ENCODE results near the gene SMOC1.

The SMOC1 gene

DNA sequence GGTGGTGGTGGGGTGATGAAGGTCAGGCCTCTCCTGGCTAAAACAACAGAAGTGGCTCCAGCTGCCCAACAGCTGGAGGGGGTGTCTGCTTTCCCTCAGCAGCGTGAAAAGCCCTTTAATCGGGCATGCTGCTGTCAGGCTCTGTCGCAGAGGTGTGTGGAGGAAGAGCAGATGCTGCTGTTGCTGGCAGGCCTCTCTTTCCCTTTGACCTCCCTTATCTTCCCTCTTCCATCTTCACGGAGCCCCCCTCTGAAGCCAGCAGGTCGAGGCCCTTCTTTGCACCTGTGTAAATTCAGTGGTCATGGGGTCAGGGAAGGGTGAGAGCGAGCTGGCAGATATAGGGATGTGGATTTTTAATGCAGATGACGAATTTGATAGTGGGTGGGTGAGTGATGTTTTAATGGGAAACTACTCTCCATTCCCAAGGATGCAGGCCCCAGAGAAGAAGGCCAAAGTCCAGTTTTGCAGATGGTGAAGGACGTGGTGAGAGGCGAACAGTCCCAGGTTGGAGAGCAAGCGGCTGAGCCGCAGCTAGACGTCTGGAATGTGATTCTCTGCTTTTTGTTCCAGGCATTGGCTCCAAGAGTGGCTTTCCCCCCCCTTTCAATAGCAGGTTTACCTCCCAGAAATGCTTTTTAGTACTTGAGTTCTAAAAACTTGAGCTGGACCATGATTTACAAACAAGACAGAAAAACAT lies 64.0 kb downstream of the SMOC1 start:
- DNase-seq (ENCODE audit: low spot score): no peak

DNA sequence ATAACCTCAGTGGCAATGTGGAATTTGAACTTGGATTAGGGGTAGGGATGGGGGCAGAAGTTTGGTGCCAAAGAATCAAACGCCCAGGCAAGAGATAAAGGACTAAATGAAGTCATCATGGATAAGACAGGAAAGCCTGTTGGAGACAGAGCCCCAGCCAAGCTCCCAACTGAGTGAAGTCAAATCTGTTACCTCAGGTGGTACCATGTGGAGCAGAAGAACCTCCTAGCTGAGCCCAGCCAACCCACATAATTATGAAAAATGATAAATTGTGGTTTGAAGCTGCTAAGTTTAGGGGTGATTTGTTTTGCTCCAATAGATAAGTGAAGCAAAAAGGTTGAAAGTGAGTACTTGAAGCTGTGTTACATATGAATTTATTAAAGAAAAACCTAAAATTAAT lies 66.1 kb downstream of the SMOC1 start:
- DNase-seq (ENCODE audit: low spot score): no peak

GRCh38 chr14:69945912-69946311 lies 66.7 kb downstream of the SMOC1 start:
- no peak for DNase-seq (ENCODE audit: low spot score)

GRCh38 chr14:69948351-69948750 lies 69.1 kb downstream of the SMOC1 start:
- no peak for DNase-seq (ENCODE audit: low spot score)

DNA sequence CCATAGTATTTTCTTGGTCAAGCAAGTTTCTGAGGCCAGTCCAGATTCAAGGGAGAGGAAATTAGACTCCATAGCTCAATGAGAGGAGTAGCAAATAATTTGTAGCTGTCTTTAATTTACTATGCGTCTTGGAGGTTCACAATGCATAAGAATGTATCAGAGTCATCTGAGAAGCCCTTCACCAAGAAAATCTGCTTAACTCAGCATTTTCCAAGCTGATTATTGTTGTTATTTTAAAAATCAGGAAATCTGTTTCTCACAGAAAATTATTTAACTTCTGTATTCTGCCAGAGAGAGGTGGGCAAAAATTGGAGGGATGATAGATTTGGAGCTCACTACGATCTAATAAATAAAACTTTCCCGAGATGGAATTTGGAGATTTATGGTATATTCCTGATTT lies 72.0 kb downstream of the SMOC1 start:
- no peak for DNase-seq (ENCODE audit: low spot score)

- no peak for DNase-seq (ENCODE audit: low spot score)
These were observed 72.7 kb downstream of the SMOC1 start for GRCh38 chr14:69951935-69952334.

DNA sequence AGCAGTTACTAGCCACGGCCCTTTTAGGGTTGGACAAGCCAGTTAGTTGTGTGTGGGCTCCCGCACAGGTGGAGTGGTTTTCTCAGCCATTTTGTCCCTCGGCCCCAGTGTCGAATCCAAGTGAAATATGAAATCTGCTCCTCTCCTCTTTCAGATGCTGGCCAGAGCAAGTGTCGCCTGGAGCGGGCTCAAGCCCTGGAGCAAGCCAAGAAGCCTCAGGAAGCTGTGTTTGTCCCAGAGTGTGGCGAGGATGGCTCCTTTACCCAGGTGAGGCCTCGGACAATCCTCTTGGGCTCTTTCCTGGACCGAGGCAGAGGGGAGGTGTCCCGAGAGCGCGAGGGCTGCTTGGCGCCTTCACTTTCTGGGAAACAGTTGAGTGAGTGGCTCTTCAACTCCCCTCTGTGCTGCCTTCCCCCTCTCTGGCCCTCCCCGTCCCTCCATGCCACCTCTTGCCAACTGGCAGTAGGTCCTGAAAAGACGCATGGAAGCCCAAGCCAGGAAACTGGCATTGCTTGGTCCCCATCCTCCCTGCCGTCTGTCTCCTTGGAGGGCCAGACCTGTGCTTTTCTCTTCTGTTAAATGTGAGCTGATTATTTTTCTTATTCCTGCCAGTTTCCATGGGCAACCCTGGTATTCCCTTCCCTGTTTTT lies 74.2 kb downstream of the SMOC1 start:
- DNase-seq (ENCODE audit: low spot score): peak; percentile 59

DNA sequence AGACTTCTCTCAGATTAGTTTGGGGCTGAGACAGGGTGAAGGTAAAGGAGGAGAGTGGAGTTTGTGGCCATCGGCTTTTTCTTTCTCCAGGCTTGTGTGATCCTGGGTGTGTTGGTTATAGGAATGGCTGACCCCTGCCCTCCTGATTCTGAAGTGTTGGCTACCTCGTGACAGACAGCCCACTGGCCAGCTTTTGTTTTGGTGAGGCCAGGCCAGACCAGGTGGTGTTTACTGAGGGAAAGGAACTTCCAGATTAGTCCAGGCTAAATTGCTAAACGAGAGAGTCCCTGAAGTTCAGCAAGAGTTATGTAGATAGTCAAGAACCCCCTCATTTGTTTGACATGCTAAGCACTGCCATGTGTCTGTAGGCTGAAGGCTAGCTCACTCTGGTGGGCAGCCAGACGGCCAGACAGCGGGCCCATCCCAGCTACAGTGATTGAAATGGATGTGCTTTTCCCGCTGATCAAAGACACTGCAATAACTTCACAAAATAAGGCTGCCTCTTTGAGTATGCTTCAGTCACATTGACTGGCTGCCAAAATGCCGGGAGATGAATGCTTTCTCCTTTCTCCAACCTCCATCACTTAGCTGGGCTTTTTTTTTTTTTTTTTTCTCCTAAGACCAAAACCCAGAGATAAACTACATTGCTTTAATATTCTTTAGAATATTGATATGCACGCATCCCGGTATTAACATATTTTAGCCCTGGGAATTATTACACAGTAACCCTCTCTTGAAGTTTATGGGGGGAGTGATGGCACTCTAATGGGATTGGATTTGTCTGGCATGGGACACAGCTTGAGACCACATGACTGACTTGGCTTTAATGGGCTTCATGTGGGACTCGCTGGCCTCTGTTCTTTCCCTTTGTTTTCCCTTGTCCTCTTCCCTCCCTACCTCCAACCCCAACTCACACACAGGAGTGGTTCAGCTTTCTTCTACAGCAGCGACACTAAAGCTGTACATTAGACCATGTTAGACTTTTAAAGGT lies 76.9 kb downstream of the SMOC1 start:
- peak; percentile 66 for DNase-seq (ENCODE audit: low spot score)

GRCh38 chr14:69956970-69957369 lies 77.8 kb downstream of the SMOC1 start:
- peak; percentile 82 for DNase-seq (ENCODE audit: low spot score)

DNA sequence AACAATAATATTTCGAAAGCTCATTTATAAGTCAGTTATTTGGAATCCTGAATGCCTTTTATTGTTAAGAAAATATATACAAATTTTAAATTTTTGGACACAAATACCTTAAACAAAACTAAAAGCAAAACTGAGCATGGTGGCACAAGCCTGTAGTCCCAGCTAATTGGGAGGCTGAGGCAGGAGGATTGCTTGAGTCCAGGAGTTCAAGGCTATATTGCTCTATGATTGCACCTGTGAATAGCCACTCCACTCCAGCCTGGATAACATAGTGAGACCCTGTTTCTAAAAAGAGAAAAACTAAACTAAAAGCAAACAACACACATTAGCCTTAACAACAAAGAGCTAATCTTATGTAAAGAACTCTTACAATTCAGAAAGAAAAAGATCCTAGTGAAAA lies 78.8 kb downstream of the SMOC1 start:
- no peak for DNase-seq (ENCODE audit: low spot score)

DNA sequence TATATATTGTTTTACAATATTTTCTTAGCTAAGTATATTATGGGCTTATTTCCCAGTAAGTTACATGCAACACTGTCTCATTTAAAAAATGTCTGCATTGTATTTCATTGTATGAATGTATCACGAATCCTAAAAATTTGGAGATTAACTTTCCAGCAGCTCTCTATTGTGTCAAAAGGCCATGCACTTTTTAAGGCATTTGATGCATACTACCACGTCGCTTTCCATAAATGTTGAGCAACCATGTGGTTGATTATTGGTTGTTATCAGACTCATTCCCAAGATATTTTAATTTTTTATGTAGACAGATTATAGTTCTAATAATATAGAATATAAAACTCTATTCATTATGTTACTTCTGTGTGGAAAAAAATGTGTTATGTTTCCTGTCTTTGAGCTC lies 79.9 kb downstream of the SMOC1 start:
- no peak for DNase-seq (ENCODE audit: low spot score)

GRCh38 chr14:69960296-69960695 lies 81.1 kb downstream of the SMOC1 start:
- DNase-seq (ENCODE audit: low spot score): no peak

- peak; percentile 99 for DNase-seq (ENCODE audit: low spot score)
These were observed 84.8 kb downstream of the SMOC1 start for GRCh38 chr14:69963966-69964365.

- no peak for DNase-seq (ENCODE audit: low spot score)
These were observed 85.6 kb downstream of the SMOC1 start for GRCh38 chr14:69964841-69965240.

- DNase-seq (ENCODE audit: low spot score): no peak
These were observed 88.9 kb downstream of the SMOC1 start for GRCh38 chr14:69968132-69968531.

GRCh38 chr14:69968681-69969080 lies 89.5 kb downstream of the SMOC1 start:
- no peak for DNase-seq (ENCODE audit: low spot score)

- no peak for DNase-seq (ENCODE audit: low spot score)
These were observed 93.5 kb downstream of the SMOC1 start for GRCh38 chr14:69972755-69973154.

- no peak for DNase-seq (ENCODE audit: low spot score)
These were observed 94.6 kb downstream of the SMOC1 start for GRCh38 chr14:69973846-69974245.

DNA sequence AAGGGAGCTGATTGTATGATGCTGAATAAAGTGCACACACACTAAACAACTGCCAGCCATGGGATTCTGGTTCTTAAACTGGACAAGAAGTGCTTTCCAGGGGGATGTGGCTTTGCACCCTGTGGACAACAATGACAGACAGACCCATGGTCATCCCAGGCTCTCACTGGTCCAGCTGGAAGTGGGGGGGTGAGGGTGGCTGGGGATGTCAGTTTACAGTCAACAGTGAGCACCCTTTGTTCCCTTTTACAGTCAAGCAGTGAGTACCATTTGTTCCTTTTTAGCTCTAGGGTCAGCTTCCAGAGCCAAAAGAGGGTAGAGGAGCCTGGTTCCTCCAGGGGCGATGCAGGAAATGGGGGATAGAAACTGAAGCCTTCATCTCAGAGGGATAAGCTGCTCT lies 100.7 kb downstream of the SMOC1 start:
- DNase-seq (ENCODE audit: low spot score): peak; percentile 90

- DNase-seq (ENCODE audit: low spot score): peak; percentile 92
These were observed 101.5 kb downstream of the SMOC1 start for GRCh38 chr14:69980457-69981425.

- DNase-seq (ENCODE audit: low spot score): no peak
These were observed 103.1 kb downstream of the SMOC1 start for GRCh38 chr14:69982220-69982839.
